HG02943 (cell line): ENCODE results near the gene PRKAG1.

Experiments
- ATAC-seq: cut with Tn5 transposase; IDR thresholded peaks from one replicate; pipeline ENCODE4 v1.9.1; 2021; ENCODE audit warnings: mild to moderate bottlenecking, low read depth, moderate library complexity; ENCODE audit not compliant: unreplicated experiment

PRKAG1 gene

GRCh38 chr12:48969833-48970701 is 48.5 kb downstream of the PRKAG1 start:
- ATAC-seq, result no peak

GRCh38 chr12:48969160-48969771 is 49.3 kb downstream of the PRKAG1 start:
- ATAC-seq, result no peak

- ATAC-seq, result no peak
Measured at GRCh38 chr12:48968467-48968866, 50.1 kb downstream of the PRKAG1 start.

GRCh38 chr12:48967991-48968390 is 50.6 kb downstream of the PRKAG1 start:
- ATAC-seq, result no peak

- ATAC-seq, result no peak
Measured at GRCh38 chr12:48966177-48966895, 52.2 kb downstream of the PRKAG1 start.

GRCh38 chr12:48965298-48965838 is 53.2 kb downstream of the PRKAG1 start:
- ATAC-seq, result no peak

- no peak for ATAC-seq
Measured at GRCh38 chr12:48961801-48962200, 56.8 kb downstream of the PRKAG1 start.

GRCh38 chr12:48961331-48961730 is 57.2 kb downstream of the PRKAG1 start:
- no peak for ATAC-seq

- ATAC-seq, result no peak
Measured at GRCh38 chr12:48960834-48961233, 57.7 kb downstream of the PRKAG1 start.

- ATAC-seq, result no peak
Measured at GRCh38 chr12:48958049-48958388, 60.6 kb downstream of the PRKAG1 start.

- ATAC-seq, result peak; percentile 82
Measured at GRCh38 chr12:48957141-48958048, 61.2 kb downstream of the PRKAG1 start, which contains the start of gene ARF3. Gene ARF3 (minus strand): TSS chr12:48957487. CDS start chr12:48941095, 16,392 bp downstream.

- peak; percentile 21 for ATAC-seq
Measured at GRCh38 chr12:48956279-48957140, 62.1 kb downstream of the PRKAG1 start.

- ATAC-seq, result no peak
Measured at GRCh38 chr12:48954841-48955501, 63.6 kb downstream of the PRKAG1 start.

GRCh38 chr12:48954061-48954460 is 64.5 kb downstream of the PRKAG1 start:
- no peak for ATAC-seq

- no peak for ATAC-seq
Measured at GRCh38 chr12:48952691-48953090, 65.9 kb downstream of the PRKAG1 start.
